WERI-Rb-1 (cell line): ENCODE measurements around the gene WDR44.
"Not testable (repeated sequence)": the region's sequence is repeated elsewhere in the genome, so short reads cannot be mapped to it uniquely, and the experiment has no call there.

ENCODE experiments used
- DNase-seq: peaks from one replicate; pipeline ENCODE4 v3.0.0-alpha.2; 2020
- H3K27ac ChIP-seq: fragments of 250-450 bp; sonication (Bioruptor Pico); 2 replicates; pipeline ENCODE4 v1.5.1; 2020; ENCODE audit warnings: mild to moderate bottlenecking, moderate library complexity
- H3K27me3 ChIP-seq: fragments of 250-450 bp; sonication (Bioruptor Pico); 2 replicates; pipeline ENCODE4 v1.5.1; 2021; ENCODE audit warnings: mild to moderate bottlenecking, low read depth, moderate library complexity; ENCODE audit not compliant: insufficient read depth, severe bottlenecking
- H3K36me3 ChIP-seq: fragments of 250-450 bp; sonication (Bioruptor Pico); 2 replicates; pipeline ENCODE4 v1.5.1; 2020; ENCODE audit warnings: mild to moderate bottlenecking, moderate library complexity
- H3K4me3 ChIP-seq: 2 replicates; pipeline ENCODE4 v1.5.1; 2011; ENCODE audit warnings: low read depth, mild to moderate bottlenecking, control low read depth, low read length
- H3K9me3 ChIP-seq: fragments of 250-450 bp; sonication (Bioruptor Pico); 2 replicates; pipeline ENCODE4 v1.5.1; 2021; ENCODE audit warnings: mild to moderate bottlenecking, moderate library complexity; ENCODE audit not compliant: severe bottlenecking
- CTCF ChIP-seq: IDR thresholded peaks from 2 replicates; pipeline ENCODE4 v1.5.1; 2011; ENCODE audit warnings: low read depth, mild to moderate bottlenecking, control low read depth, inconsistent platforms, low read length

The WDR44 gene, protein sequence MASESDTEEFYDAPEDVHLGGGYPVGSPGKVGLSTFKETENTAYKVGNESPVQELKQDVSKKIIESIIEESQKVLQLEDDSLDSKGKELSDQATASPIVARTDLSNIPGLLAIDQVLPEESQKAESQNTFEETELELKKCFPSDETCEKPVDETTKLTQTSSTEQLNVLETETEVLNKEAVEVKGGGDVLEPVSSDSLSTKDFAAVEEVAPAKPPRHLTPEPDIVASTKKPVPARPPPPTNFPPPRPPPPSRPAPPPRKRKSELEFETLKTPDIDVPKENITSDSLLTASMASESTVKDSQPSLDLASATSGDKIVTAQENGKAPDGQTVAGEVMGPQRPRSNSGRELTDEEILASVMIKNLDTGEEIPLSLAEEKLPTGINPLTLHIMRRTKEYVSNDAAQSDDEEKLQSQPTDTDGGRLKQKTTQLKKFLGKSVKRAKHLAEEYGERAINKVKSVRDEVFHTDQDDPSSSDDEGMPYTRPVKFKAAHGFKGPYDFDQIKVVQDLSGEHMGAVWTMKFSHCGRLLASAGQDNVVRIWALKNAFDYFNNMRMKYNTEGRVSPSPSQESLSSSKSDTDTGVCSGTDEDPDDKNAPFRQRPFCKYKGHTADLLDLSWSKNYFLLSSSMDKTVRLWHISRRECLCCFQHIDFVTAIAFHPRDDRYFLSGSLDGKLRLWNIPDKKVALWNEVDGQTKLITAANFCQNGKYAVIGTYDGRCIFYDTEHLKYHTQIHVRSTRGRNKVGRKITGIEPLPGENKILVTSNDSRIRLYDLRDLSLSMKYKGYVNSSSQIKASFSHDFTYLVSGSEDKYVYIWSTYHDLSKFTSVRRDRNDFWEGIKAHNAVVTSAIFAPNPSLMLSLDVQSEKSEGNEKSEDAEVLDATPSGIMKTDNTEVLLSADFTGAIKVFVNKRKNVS

GRCh38 chrX:118345464-118346257 is at the start of gene WDR44:
Gene WDR44, plus strand, starts transcription at chrX:118346106. Its CDS starts 398 bp downstream, at chrX:118346504.
- Histone ChIP-seq H3K27ac (peak within 1 kb of the TSS; percentile 81), H3K36me3 (no peaks in the 10 kb centered on the region), H3K27me3 (peaks cover 2% of the 10 kb centered on the region), H3K4me3 (peak within 1 kb of the TSS; percentile 78), H3K9me3 (no peaks in the 10 kb centered on the region)
- DNase-seq = peak; percentile 92
- TF ChIP-seq CTCF = no peak

DNA sequence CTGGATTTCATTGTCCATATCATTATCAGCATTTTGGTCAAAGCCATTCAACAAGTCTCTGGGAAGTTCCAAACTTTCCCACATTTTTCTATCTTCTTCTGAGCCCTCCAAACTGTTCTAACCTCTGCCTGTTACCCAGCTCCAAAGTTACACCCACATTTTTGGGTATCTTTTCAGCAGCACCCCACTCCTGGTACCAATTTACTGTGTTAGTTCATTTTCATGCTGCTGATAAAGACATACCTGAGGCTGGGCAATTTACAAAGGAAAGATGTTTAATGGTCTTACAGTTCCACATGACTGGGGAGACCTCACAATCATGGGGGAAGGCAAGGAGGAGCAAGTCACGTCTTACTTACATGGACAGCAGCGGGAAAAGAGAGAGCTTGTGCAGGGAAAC is 40.1 kb upstream of the WDR44 start:
- peaks cover 16% of the 10 kb centered on the region for H3K27me3 ChIP-seq
- not testable (repeated sequence) for H3K27ac ChIP-seq, H3K4me3 ChIP-seq, DNase-seq, H3K9me3 ChIP-seq, H3K36me3 ChIP-seq

DNA sequence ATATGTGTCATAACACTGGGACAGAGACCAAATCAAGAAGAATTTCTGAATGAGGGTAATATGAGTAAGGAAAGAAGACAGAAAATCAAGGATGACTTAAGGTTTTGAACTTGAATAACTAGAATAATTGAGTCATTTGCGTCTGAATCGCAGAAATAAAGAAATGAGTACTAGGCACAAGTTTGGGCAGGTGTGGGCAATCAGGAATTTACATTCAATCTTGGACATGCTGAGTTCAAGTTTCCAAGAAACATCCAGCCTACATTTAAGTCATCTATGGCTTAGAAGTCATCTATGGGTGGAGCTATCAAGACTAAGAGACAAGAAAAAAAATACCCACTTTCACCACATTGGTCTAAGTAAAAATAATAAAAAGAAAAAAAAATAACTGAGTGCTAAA is 30.4 kb upstream of the WDR44 start:
- Histone ChIP-seq H3K36me3 (no peaks in the 10 kb centered on the region), H3K4me3 (no peak overlapping the region), H3K27me3 (peaks cover 43% of the 10 kb centered on the region), H3K27ac (no peak overlapping the region), H3K9me3 (no peaks in the 10 kb centered on the region)
- no peak for DNase-seq
- TF ChIP-seq CTCF = no peak

GRCh38 chrX:118324588-118324987 is 21.3 kb upstream of the WDR44 start:
- Histone ChIP-seq H3K9me3 (no peaks in the 10 kb centered on the region), H3K36me3 (no peaks in the 10 kb centered on the region), H3K27me3 (peaks cover 41% of the 10 kb centered on the region), H3K4me3 (no peak overlapping the region), H3K27ac (no peak overlapping the region)
- no peak for TF ChIP-seq CTCF
- no peak for DNase-seq

DNA sequence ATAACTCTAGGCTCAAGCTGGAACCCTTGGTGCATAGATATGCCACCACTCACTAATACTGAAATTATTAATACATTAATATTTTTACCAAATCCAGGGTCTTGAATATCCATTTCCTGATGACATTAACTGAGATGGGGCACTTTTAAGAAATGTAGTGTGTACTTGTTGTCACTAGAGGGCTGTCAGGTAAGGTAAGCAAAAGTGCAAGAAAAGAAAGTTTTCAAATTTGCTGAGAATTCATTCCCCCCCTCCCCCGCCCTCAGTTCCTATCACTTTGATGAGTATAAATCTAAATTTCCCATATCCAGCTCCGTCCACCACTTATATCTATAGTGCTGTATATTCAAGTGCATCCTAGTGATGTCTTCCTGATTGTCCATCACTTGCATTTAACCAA is 20.5 kb upstream of the WDR44 start:
- no peak for TF ChIP-seq CTCF
- DNase-seq = no peak
- H3K27me3 ChIP-seq = peaks cover 43% of the 10 kb centered on the region
- H3K9me3 ChIP-seq = no peaks in the 10 kb centered on the region
- no peak overlapping the region for H3K4me3 ChIP-seq
- H3K27ac ChIP-seq = no peak overlapping the region
- no peaks in the 10 kb centered on the region for H3K36me3 ChIP-seq
